GM23338 (cell line): Measurements from ENCODE around the gene CD6. TPM values are rescaled to one million over a fixed set of nuclear protein-coding genes. Genes with fewer than 3 reads are reported as not detected.

Experiments used
- ATAC-seq: fragments of 200-7000 bp; cut with Tn5 transposase; 3 replicates; pipeline ENCODE4 v1.9.1; 2020
- DNase-seq: peaks from one replicate; pipeline ENCODE4 v3.0.0-alpha.2; 2015; ENCODE audit warnings: low spot score
- H2AFZ ChIP-seq: fragments of 200-600 bp; sonication (generic); 2 replicates; pipeline ENCODE4 v1.8.0; 2016; ENCODE audit warnings: antibody characterized with exemption, mild to moderate bottlenecking, moderate library complexity
- H3F3A ChIP-seq: fragments of 200-600 bp; sonication (generic); replicated peaks from 2 replicates; pipeline ENCODE4 v1.8.0; 2017; ENCODE audit warnings: antibody characterized with exemption, mixed run types, low read depth
- H3K27ac ChIP-seq: fragments of 200-600 bp; sonication (generic); 2 replicates; pipeline ENCODE4 v1.6.1; 2016; ENCODE audit warnings: low read depth
- H3K27me3 ChIP-seq: fragments of 200-600 bp; sonication (generic); 2 replicates; pipeline ENCODE4 v1.8.0; 2016; ENCODE audit warnings: mild to moderate bottlenecking, mixed run types, moderate library complexity; ENCODE audit not compliant: insufficient read depth
- H3K36me3 ChIP-seq: fragments of 200-600 bp; sonication (generic); 2 replicates; pipeline ENCODE4 v1.8.0; 2016; ENCODE audit warnings: mild to moderate bottlenecking; ENCODE audit not compliant: insufficient read depth
- H3K4me1 ChIP-seq: fragments of 200-600 bp; sonication (generic); 2 replicates; pipeline ENCODE4 v1.8.0; 2016; ENCODE audit warnings: mild to moderate bottlenecking, moderate library complexity; ENCODE audit not compliant: insufficient read depth
- H3K4me2 ChIP-seq: fragments of 200-600 bp; sonication (generic); 2 replicates; pipeline ENCODE4 v1.7.1; 2017; ENCODE audit warnings: mixed run types
- H3K4me3 ChIP-seq: fragments of 200-600 bp; sonication (generic); 2 replicates; pipeline ENCODE4 v1.6.1; 2016; ENCODE audit warnings: mixed run types
- H3K79me2 ChIP-seq: fragments of 200-600 bp; sonication (generic); replicated peaks from 2 replicates; pipeline ENCODE4 v1.8.0; 2017; ENCODE audit warnings: mild to moderate bottlenecking; ENCODE audit not compliant: insufficient read depth
- H3K9me2 ChIP-seq: fragments of 200-600 bp; sonication (generic); 2 replicates; pipeline ENCODE4 v1.8.0; 2017; ENCODE audit not compliant: insufficient read depth
- H4K20me1 ChIP-seq: fragments of 200-600 bp; sonication (generic); replicated peaks from 2 replicates; pipeline ENCODE4 v1.8.0; 2017; ENCODE audit warnings: mild to moderate bottlenecking; ENCODE audit not compliant: insufficient read depth
- H3K27ac Mint-ChIP-seq: 2 replicates; pipeline ENCODE4 v1.8.0; 2020; ENCODE audit warnings: inconsistent platforms, mild to moderate bottlenecking, moderate library complexity, mixed read lengths
- H3K27me3 Mint-ChIP-seq: 3 replicates; pipeline ENCODE4 v1.8.0; 2022; ENCODE audit warnings: low read depth, mild to moderate bottlenecking, moderate library complexity, mixed read lengths, inconsistent platforms; ENCODE audit not compliant: insufficient read depth, poor library complexity
- H3K36me3 Mint-ChIP-seq: 3 replicates; pipeline ENCODE4 v1.8.0; 2021; ENCODE audit warnings: low read depth, mild to moderate bottlenecking, inconsistent platforms, moderate library complexity, mixed read lengths
- H3K4me1 Mint-ChIP-seq: 3 replicates; pipeline ENCODE4 v1.8.0; 2020; ENCODE audit warnings: mild to moderate bottlenecking, inconsistent platforms, mixed read lengths
- H3K4me3 Mint-ChIP-seq: 3 replicates; pipeline ENCODE4 v1.8.0; 2021; ENCODE audit warnings: moderate library complexity, mild to moderate bottlenecking, inconsistent platforms, mixed read lengths
- H3K9me3 Mint-ChIP-seq: 3 replicates; pipeline ENCODE4 v1.8.0; 2020; ENCODE audit warnings: moderate library complexity, mild to moderate bottlenecking, inconsistent platforms, mixed read lengths
- CREB1 ChIP-seq: fragments of 250-450 bp; sonication (Bioruptor Pico); IDR thresholded peaks from 2 replicates; pipeline ENCODE4 v1.5.0; 2020; ENCODE audit warnings: low read depth, mild to moderate bottlenecking, moderate library complexity
- CTCF ChIP-seq, 2 experiments: fragments of 200-600 bp in 1 of 2; sonication (generic) in 1 of 2; conservative IDR thresholded peaks; 2 replicates each; pipeline versions ENCODE4 v1.5.1 to v1.6.1; 2016 to 2017; ENCODE audit warnings: antibody characterized with exemption in 2 of 2, low read depth in 2 of 2, mild to moderate bottlenecking in 2 of 2, moderate library complexity in 1 of 2
- ETS1 ChIP-seq: IDR thresholded peaks from 2 replicates; pipeline ENCODE4 v1.6.1; 2016; ENCODE audit warnings: antibody characterized with exemption
- EZH2 ChIP-seq: fragments of 200-600 bp; sonication (generic); IDR thresholded peaks from one replicate; pipeline ENCODE4 v1.8.0; 2017; ENCODE audit warnings: antibody characterized with exemption, mild to moderate bottlenecking, low read depth; ENCODE audit not compliant: unreplicated experiment
- EZH2phosphoT487 ChIP-seq: fragments of 200-600 bp; sonication (generic); IDR thresholded peaks from one replicate; pipeline ENCODE4 v1.8.1; 2018; ENCODE audit warnings: antibody characterized with exemption; ENCODE audit not compliant: unreplicated experiment
- JUNB ChIP-seq: IDR thresholded peaks from one replicate; pipeline ENCODE4 v1.6.1; 2016; ENCODE audit warnings: antibody characterized with exemption; ENCODE audit not compliant: unreplicated experiment
- POLR2AphosphoS5 ChIP-seq: IDR thresholded peaks from 2 replicates; pipeline ENCODE4 v1.6.1; 2016; ENCODE audit warnings: antibody characterized with exemption, low read depth
- REST ChIP-seq: IDR thresholded peaks from one replicate; pipeline ENCODE4 v1.6.1; 2018; ENCODE audit warnings: antibody characterized with exemption; ENCODE audit not compliant: unreplicated experiment
- ZNF114 ChIP-seq: fragments of 250-450 bp; sonication (Bioruptor Pico); IDR thresholded peaks from 2 replicates; pipeline ENCODE4 v1.5.0; 2020; ENCODE audit warnings: mild to moderate bottlenecking, moderate library complexity
- ZNF331 ChIP-seq: fragments of 250-450 bp; sonication (Bioruptor Pico); IDR thresholded peaks from 2 replicates; pipeline ENCODE4 v1.5.0; 2020; ENCODE audit warnings: low read depth, mild to moderate bottlenecking, moderate library complexity
- ZNF462 ChIP-seq: fragments of 250-450 bp; sonication (Bioruptor Pico); IDR thresholded peaks from 2 replicates; pipeline ENCODE4 v1.5.0; 2020; ENCODE audit warnings: mild to moderate bottlenecking, moderate library complexity
- polyA plus RNA-seq: library from polyadenylated mRNA; unstranded; fragments of >200 nt; fragmentation: Nextera tagmentation; extraction: Ambion mirVana; gene quantifications from 2 replicates; pipeline ENCODE4 v1.2.1, GENCODE V29; 2016
- total RNA-seq: library from RNA; depleted of rRNA; stranded (reverse); fragments of >200 nt; shearing (Covaris generic); gene quantifications from 2 replicates; pipeline ENCODE4 v1.2.3, GENCODE V29; 2014

The CD6 gene
- total and polyA plus RNA-seq, 2 experiments from 2014 or later, result 0.49 TPM; not detected in 1

GRCh38 chr11:60934124-60934789 is 37.2 kb upstream of the CD6 start:
- peaks cover 14% of the 10 kb centered on the region; the same call in 2 of the 3 replicates for H3K4me1 Mint-ChIP-seq
- peaks cover 2% of the 10 kb centered on the region for H3K27me3 Mint-ChIP-seq

More at GRCh38 chr11:60934124-60934789, 37.2 kb upstream of the CD6 start:
- H3K36me3 ChIP-seq, result 0 out of 2 replicates have a peak, but pooled peaks cover 6% of the 10 kb centered on the region
- H3K27me3 ChIP-seq, result no peaks in the 10 kb centered on the region
- DNase-seq (no peak), ATAC-seq (peak; percentile 14)
- no peaks in the 10 kb centered on the region for H3K9me2 ChIP-seq
- peaks cover 38% of the 10 kb centered on the region for H3K36me3 Mint-ChIP-seq
- H3F3A ChIP-seq, result no peaks in the 10 kb centered on the region
- no peak overlapping the region for H3K4me3 ChIP-seq
- no peak overlapping the region for H3K4me3 Mint-ChIP-seq
- H2AFZ ChIP-seq, result no peak overlapping the region
- no peak overlapping the region for H3K27ac ChIP-seq
- TF ChIP-seq ZNF114 (no peak), ZNF462 (CRISPR knock-in tag) (no peak), ZNF331 (CRISPR knock-in tag) (no peak), EZH2 (no peak), CREB1 (CRISPR knock-in tag) (no peak), ETS1 (no peak), JUNB (no peak), CTCF (conservative IDR thresholded peaks at IDR 0.05; ENCODE audit: low read depth in 2 of 2) (no peak), POLR2AphosphoS5 (no peak), EZH2phosphoT487 (no peak), REST (no peak)
- no peaks in the 10 kb centered on the region for H3K4me1 ChIP-seq
- H4K20me1 ChIP-seq, result peaks cover 4% of the 10 kb centered on the region; the same call in 1 of the 2 replicates
- no peaks in the 10 kb centered on the region for H3K79me2 ChIP-seq
- no peaks in the 10 kb centered on the region for H3K9me3 Mint-ChIP-seq
- no peak overlapping the region for H3K27ac Mint-ChIP-seq
- H3K4me2 ChIP-seq, result no peak overlapping the region
